Lower lobe of right lung (tissue), 2 donors: ENCODE data around the gene ANKRD28. TPM values are rescaled to one million over a fixed set of nuclear protein-coding genes. Genes with fewer than 3 reads are reported as not detected.

Source experiments
- ATAC-seq, 2 donors: fragments of 200-7000 bp; cut with Tn5 transposase; one replicate each; pipeline ENCODE4 v1.9.1; 2020 to 2022; ENCODE audit warnings: mild to moderate bottlenecking in 2 of 2, moderate library complexity in 2 of 2
- DNase-seq: peaks from one replicate; pipeline ENCODE4 v3.0.0-alpha.2; 2020
- H3K27ac ChIP-seq: fragments of 200-600 bp; one replicate; pipeline ENCODE4 v1.8.0; 2022
- H3K27me3 ChIP-seq: fragments of 200-600 bp; one replicate; pipeline ENCODE4 v1.8.0; 2022; ENCODE audit warnings: low read depth
- H3K36me3 ChIP-seq: fragments of 200-600 bp; one replicate; pipeline ENCODE4 v1.8.0; 2022; ENCODE audit warnings: mild to moderate bottlenecking
- H3K4me1 ChIP-seq: fragments of 200-600 bp; one replicate; pipeline ENCODE4 v1.8.0; 2022
- H3K4me3 ChIP-seq: fragments of 200-600 bp; one replicate; pipeline ENCODE4 v1.8.0; 2022; ENCODE audit warnings: mild to moderate bottlenecking
- H3K9me3 ChIP-seq: fragments of 200-600 bp; one replicate; pipeline ENCODE4 v1.8.0; 2022
- intact Hi-C: fragments of 100-400 bp; cut with DNase I; formaldehyde crosslinking; loops from one replicate; pipeline ENCODE4 v1.11.0; 2022
- total RNA-seq: library from RNA; stranded (reverse); fragmentation: NEBNext Ultra II Directional; extraction: Animal tissue kit (Norgen Biotek cat#: 25700); gene quantifications from one replicate; pipeline ENCODE4 v1.2.1, GENCODE V29; 2021
- TF ChIP-seq, protein P1 (sequence below): fragments of 200-600 bp; IDR thresholded peaks from one replicate; pipeline ENCODE4 v1.8.0; 2022; ENCODE audit warnings: antibody characterized with exemption, mild to moderate bottlenecking
- donor health status: DM: no; HTN: yes; CAD: no; lungs with severe emphysema.

ANKRD28 gene
- total RNA-seq, 1 donor from 2014 or later = 57.2 TPM

DNA sequence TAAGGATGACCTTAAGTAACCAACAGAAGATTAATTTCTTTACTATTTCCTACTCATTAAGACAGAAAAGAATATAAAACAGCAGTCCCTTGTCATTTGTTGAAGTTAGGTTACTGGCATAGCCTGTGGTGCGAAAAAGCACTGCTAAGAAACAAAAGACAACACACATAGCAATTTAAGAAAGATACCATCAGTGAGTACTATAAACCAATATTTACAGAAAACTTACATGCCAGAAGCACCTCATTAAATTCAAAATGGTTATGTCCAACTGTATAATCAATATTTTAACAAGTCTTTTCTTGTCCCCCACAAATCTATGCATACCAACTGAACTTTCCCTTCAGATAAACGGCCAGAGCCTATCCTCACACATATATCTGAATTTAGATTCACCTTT, 42.0 kb downstream of the ANKRD28 start:
- intact Hi-C loops = no loop called here
- Histone ChIP-seq H3K27me3 (no peaks in the 10 kb centered on the region), H3K4me3 (no peak overlapping the region), H3K36me3 (no peaks in the 10 kb centered on the region), H3K27ac (no peak overlapping the region), H3K9me3 (no peaks in the 10 kb centered on the region), H3K4me1 (peaks cover 9% of the 10 kb centered on the region)
- no peak for ATAC-seq
- TF ChIP-seq, protein P1, sequence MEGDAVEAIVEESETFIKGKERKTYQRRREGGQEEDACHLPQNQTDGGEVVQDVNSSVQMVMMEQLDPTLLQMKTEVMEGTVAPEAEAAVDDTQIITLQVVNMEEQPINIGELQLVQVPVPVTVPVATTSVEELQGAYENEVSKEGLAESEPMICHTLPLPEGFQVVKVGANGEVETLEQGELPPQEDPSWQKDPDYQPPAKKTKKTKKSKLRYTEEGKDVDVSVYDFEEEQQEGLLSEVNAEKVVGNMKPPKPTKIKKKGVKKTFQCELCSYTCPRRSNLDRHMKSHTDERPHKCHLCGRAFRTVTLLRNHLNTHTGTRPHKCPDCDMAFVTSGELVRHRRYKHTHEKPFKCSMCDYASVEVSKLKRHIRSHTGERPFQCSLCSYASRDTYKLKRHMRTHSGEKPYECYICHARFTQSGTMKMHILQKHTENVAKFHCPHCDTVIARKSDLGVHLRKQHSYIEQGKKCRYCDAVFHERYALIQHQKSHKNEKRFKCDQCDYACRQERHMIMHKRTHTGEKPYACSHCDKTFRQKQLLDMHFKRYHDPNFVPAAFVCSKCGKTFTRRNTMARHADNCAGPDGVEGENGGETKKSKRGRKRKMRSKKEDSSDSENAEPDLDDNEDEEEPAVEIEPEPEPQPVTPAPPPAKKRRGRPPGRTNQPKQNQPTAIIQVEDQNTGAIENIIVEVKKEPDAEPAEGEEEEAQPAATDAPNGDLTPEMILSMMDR = no peak
- no peak for DNase-seq

DNA sequence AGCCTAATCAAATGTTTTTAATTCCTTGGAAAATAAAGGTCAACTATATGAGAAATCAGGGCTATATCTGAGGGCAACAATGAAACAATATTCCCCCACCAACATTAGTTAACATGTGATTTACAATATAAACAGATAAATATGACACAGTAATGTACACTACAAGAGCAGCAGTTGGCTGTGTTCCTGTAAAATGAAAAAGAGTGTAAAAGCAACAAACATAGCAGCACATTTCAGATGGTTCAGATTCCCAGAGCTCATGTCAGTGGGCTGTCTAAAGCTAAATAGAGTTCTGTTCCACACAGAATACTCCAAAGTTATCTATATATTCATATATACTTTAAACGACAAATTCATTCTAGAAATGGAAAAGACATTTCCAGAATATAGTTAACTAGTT, 42.6 kb downstream of the ANKRD28 start:
- Histone ChIP-seq H3K9me3 (no peaks in the 10 kb centered on the region), H3K4me1 (peaks cover 9% of the 10 kb centered on the region), H3K36me3 (peaks cover 5% of the 10 kb centered on the region), H3K27me3 (no peaks in the 10 kb centered on the region), H3K4me3 (no peak overlapping the region), H3K27ac (no peak overlapping the region)
- no peak for DNase-seq
- TF ChIP-seq, protein P1 = no peak
- intact Hi-C loops = no loop called here
- ATAC-seq = no peak

DNA sequence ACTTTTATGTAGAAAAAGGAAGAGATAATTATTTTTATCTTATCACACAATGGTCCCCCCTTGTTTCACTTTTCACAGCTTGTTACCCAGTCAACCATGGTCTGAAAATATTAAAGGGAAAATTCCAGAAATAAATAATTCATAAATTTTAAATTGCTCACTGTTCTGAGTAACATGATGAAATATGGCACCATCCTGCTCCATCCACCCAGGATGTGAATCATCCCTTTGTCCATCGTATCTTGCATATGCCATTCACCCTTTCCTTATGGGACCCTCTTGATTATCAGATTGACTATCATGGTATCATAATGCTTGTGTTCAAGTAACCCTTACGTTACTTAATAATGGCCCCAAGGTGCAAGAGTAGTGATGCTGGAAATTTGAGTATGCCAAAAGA, 43.7 kb downstream of the ANKRD28 start:
- H3K9me3 ChIP-seq = no peaks in the 10 kb centered on the region
- ATAC-seq (no peak), DNase-seq (no peak)
- TF ChIP-seq, protein P1 = no peak
- no peak overlapping the region for H3K27ac ChIP-seq
- H3K36me3 ChIP-seq = peaks cover 7% of the 10 kb centered on the region
- H3K4me1 ChIP-seq = peaks cover 9% of the 10 kb centered on the region
- H3K4me3 ChIP-seq = no peak overlapping the region
- intact Hi-C loops = no loop called here
- no peaks in the 10 kb centered on the region for H3K27me3 ChIP-seq

DNA sequence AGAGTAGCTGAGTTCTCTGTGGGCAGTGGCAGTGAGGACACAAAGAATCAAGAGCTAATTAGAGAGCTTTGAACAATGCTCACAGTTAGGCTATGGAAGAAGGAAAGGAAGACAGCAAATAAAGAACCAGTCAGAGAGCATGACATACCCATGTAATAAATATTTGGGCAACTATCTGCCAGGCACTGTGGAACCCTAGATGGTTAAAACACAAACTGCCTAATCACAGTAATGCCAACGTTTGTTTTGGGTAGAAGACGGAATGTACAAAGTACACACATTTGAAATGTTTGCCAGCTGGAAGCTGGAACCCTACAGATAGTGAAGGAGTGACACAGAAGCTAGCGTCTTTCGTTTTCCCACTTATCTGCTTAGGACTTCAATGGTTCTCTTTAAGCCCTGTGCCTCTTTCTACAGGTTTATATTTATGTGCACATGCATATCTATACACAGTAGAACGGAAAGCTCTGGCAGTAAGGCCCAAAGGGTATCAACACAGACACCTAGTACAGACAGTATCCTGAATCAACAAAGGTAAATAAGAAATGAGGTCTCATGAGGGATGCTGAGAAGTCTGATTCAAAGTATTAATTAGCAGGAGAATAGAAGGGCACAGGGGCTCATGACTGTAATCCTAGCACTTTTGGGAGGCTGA, 44.6 kb downstream of the ANKRD28 start:
- ATAC-seq = peak; percentile 72 to 87
- H3K4me1 ChIP-seq = peaks cover 9% of the 10 kb centered on the region
- TF ChIP-seq, protein P1 = no peak
- H3K9me3 ChIP-seq = no peaks in the 10 kb centered on the region
- no peak overlapping the region for H3K27ac ChIP-seq
- DNase-seq = no peak
- intact Hi-C loops = no loop called here
- no peaks in the 10 kb centered on the region for H3K27me3 ChIP-seq
- H3K4me3 ChIP-seq = no peak overlapping the region
- peaks cover 7% of the 10 kb centered on the region for H3K36me3 ChIP-seq

DNA sequence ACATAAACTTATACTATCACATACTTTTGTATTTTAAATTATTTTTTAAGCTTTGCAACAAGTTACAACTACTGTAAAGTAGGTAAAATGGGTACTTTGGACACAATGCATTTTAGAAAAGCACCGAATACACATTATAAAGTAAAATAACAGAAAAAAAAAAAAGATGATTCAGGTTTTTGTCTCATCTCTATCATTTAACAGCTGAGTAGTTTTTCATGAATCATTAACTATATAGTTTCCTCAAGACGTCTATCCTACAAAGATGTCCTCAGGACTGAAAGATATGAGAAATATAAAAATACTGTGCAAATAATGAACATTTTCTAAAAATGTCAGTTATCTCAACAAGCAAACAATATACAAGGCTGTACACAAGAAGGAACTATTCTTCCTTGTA, 46.9 kb downstream of the ANKRD28 start:
- Histone ChIP-seq H3K27me3 (no peaks in the 10 kb centered on the region), H3K36me3 (peaks cover 7% of the 10 kb centered on the region), H3K27ac (no peak overlapping the region), H3K4me1 (peaks cover 9% of the 10 kb centered on the region), H3K9me3 (no peaks in the 10 kb centered on the region), H3K4me3 (no peak overlapping the region)
- ATAC-seq (no peak), DNase-seq (no peak)
- intact Hi-C loops = no loop called here
- TF ChIP-seq, protein P1 = no peak
